ENCODE results near the gene PTPRN2.

PTPRN2 gene

GRCh38 chr7:158475036-158475678 lies 112.5 kb downstream of the PTPRN2 start:
- H3K9me3 ChIP-seq (ENCODE audit: control insufficient read depth in 5 of 5, low read length in 5 of 5) = no peaks in the 10 kb centered on the region
- no peaks in the 10 kb centered on the region for H3K4me1 ChIP-seq (ENCODE audit: control insufficient read depth in 5 of 5, insufficient read depth in 5 of 5, low read length in 5 of 5)
- peaks cover 0 to 12% (median 6%) of the 10 kb centered on the region in 5 donors for H3K27me3 ChIP-seq (ENCODE audit: control insufficient read depth in 5 of 5, insufficient read depth in 4 of 5, low read length in 5 of 5)
- no peak overlapping the region for H3K27ac ChIP-seq (ENCODE audit: low read depth, low read length)
- H3K9ac ChIP-seq (ENCODE audit: low read length in 5 of 5) = no peak overlapping the region
- no peak overlapping the region for H3K4me3 ChIP-seq (ENCODE audit: low read depth in 1 of 5, low read length in 5 of 5)
- no peaks in the 10 kb centered on the region for H3K36me3 ChIP-seq (ENCODE audit: control insufficient read depth in 5 of 5, insufficient read depth in 5 of 5, low read length in 5 of 5)

- Histone ChIP-seq H3K27me3 (ENCODE audit: control insufficient read depth in 5 of 5, insufficient read depth in 4 of 5, low read length in 5 of 5) (peaks cover 0 to 12% (median 6%) of the 10 kb centered on the region in 5 donors), H3K9me3 (ENCODE audit: control insufficient read depth in 5 of 5, low read length in 5 of 5) (no peaks in the 10 kb centered on the region), H3K27ac (ENCODE audit: low read depth, low read length) (no peak overlapping the region), H3K4me3 (ENCODE audit: low read depth in 1 of 5, low read length in 5 of 5) (no peak overlapping the region), H3K9ac (ENCODE audit: low read length in 5 of 5) (no peak overlapping the region), H3K4me1 (ENCODE audit: control insufficient read depth in 5 of 5, insufficient read depth in 5 of 5, low read length in 5 of 5) (no peaks in the 10 kb centered on the region), H3K36me3 (ENCODE audit: control insufficient read depth in 5 of 5, insufficient read depth in 5 of 5, low read length in 5 of 5) (no peaks in the 10 kb centered on the region)
Observed at GRCh38 chr7:158474488-158474887, 113.1 kb downstream of the PTPRN2 start.

GRCh38 chr7:158473946-158474345 lies 113.7 kb downstream of the PTPRN2 start:
- H3K36me3 ChIP-seq (ENCODE audit: control insufficient read depth in 5 of 5, insufficient read depth in 5 of 5, low read length in 5 of 5) = no peaks in the 10 kb centered on the region
- H3K9me3 ChIP-seq (ENCODE audit: control insufficient read depth in 5 of 5, low read length in 5 of 5) = no peaks in the 10 kb centered on the region
- H3K4me1 ChIP-seq (ENCODE audit: control insufficient read depth in 5 of 5, insufficient read depth in 5 of 5, low read length in 5 of 5) = no peaks in the 10 kb centered on the region
- H3K27ac ChIP-seq (ENCODE audit: low read depth, low read length) = no peak overlapping the region
- H3K27me3 ChIP-seq (ENCODE audit: control insufficient read depth in 5 of 5, insufficient read depth in 4 of 5, low read length in 5 of 5) = peaks cover 0 to 12% (median 7%) of the 10 kb centered on the region in 5 donors
- H3K4me3 ChIP-seq (ENCODE audit: low read depth in 1 of 5, low read length in 5 of 5) = no peak overlapping the region
- H3K9ac ChIP-seq (ENCODE audit: low read length in 5 of 5) = no peak overlapping the region

GRCh38 chr7:158473221-158473620 lies 114.4 kb downstream of the PTPRN2 start:
- Histone ChIP-seq H3K36me3 (ENCODE audit: control insufficient read depth in 5 of 5, insufficient read depth in 5 of 5, low read length in 5 of 5) (no peaks in the 10 kb centered on the region), H3K9me3 (ENCODE audit: control insufficient read depth in 5 of 5, low read length in 5 of 5) (no peaks in the 10 kb centered on the region), H3K4me1 (ENCODE audit: control insufficient read depth in 5 of 5, insufficient read depth in 5 of 5, low read length in 5 of 5) (no peaks in the 10 kb centered on the region), H3K4me3 (ENCODE audit: low read depth in 1 of 5, low read length in 5 of 5) (no peak overlapping the region), H3K27me3 (ENCODE audit: control insufficient read depth in 5 of 5, insufficient read depth in 4 of 5, low read length in 5 of 5) (peaks cover 0 to 18% (median 13%) of the 10 kb centered on the region in 5 donors), H3K27ac (ENCODE audit: low read depth, low read length) (no peak overlapping the region), H3K9ac (ENCODE audit: low read length in 5 of 5) (no peak overlapping the region)

- Histone ChIP-seq H3K9me3 (ENCODE audit: control insufficient read depth in 5 of 5, low read length in 5 of 5) (no peaks in the 10 kb centered on the region), H3K36me3 (ENCODE audit: control insufficient read depth in 5 of 5, insufficient read depth in 5 of 5, low read length in 5 of 5) (no peaks in the 10 kb centered on the region), H3K9ac (ENCODE audit: low read length in 5 of 5) (no peak overlapping the region), H3K4me1 (ENCODE audit: control insufficient read depth in 5 of 5, insufficient read depth in 5 of 5, low read length in 5 of 5) (no peaks in the 10 kb centered on the region), H3K27ac (ENCODE audit: low read depth, low read length) (no peak overlapping the region), H3K4me3 (ENCODE audit: low read depth in 1 of 5, low read length in 5 of 5) (no peak overlapping the region), H3K27me3 (ENCODE audit: control insufficient read depth in 5 of 5, insufficient read depth in 4 of 5, low read length in 5 of 5) (peaks cover 0 to 17% (median 13%) of the 10 kb centered on the region in 5 donors)
Observed at GRCh38 chr7:158472596-158472995, 115.0 kb downstream of the PTPRN2 start.

- Histone ChIP-seq H3K9me3 (ENCODE audit: control insufficient read depth in 5 of 5, low read length in 5 of 5) (no peaks in the 10 kb centered on the region), H3K4me3 (ENCODE audit: low read depth in 1 of 5, low read length in 5 of 5) (no peak overlapping the region), H3K27me3 (ENCODE audit: control insufficient read depth in 5 of 5, insufficient read depth in 4 of 5, low read length in 5 of 5) (peaks cover 0 to 19% (median 13%) of the 10 kb centered on the region in 5 donors), H3K27ac (ENCODE audit: low read depth, low read length) (no peak overlapping the region), H3K9ac (ENCODE audit: low read length in 5 of 5) (no peak overlapping the region), H3K36me3 (ENCODE audit: control insufficient read depth in 5 of 5, insufficient read depth in 5 of 5, low read length in 5 of 5) (no peaks in the 10 kb centered on the region), H3K4me1 (ENCODE audit: control insufficient read depth in 5 of 5, insufficient read depth in 5 of 5, low read length in 5 of 5) (no peaks in the 10 kb centered on the region)
Observed at GRCh38 chr7:158471716-158472115, 115.9 kb downstream of the PTPRN2 start.

GRCh38 chr7:158470336-158470735 lies 117.3 kb downstream of the PTPRN2 start:
- Histone ChIP-seq H3K27ac (ENCODE audit: low read depth, low read length) (no peak overlapping the region), H3K4me3 (ENCODE audit: low read depth in 1 of 5, low read length in 5 of 5) (no peak overlapping the region), H3K27me3 (ENCODE audit: control insufficient read depth in 5 of 5, insufficient read depth in 4 of 5, low read length in 5 of 5) (peaks cover 0 to 17% (median 13%) of the 10 kb centered on the region in 5 donors), H3K9ac (ENCODE audit: low read length in 5 of 5) (no peak overlapping the region), H3K36me3 (ENCODE audit: control insufficient read depth in 5 of 5, insufficient read depth in 5 of 5, low read length in 5 of 5) (no peaks in the 10 kb centered on the region), H3K9me3 (ENCODE audit: control insufficient read depth in 5 of 5, low read length in 5 of 5) (peaks cover 0 to 4% (median 0%) of the 10 kb centered on the region in 5 donors), H3K4me1 (ENCODE audit: control insufficient read depth in 5 of 5, insufficient read depth in 5 of 5, low read length in 5 of 5) (no peaks in the 10 kb centered on the region)

- no peak overlapping the region for H3K9ac ChIP-seq (ENCODE audit: low read length in 5 of 5)
- no peaks in the 10 kb centered on the region for H3K4me1 ChIP-seq (ENCODE audit: control insufficient read depth in 5 of 5, insufficient read depth in 5 of 5, low read length in 5 of 5)
- peaks cover 0 to 4% (median 0%) of the 10 kb centered on the region in 5 donors for H3K9me3 ChIP-seq (ENCODE audit: control insufficient read depth in 5 of 5, low read length in 5 of 5)
- H3K4me3 ChIP-seq (ENCODE audit: low read depth in 1 of 5, low read length in 5 of 5) = no peak overlapping the region
- H3K27ac ChIP-seq (ENCODE audit: low read depth, low read length) = no peak overlapping the region
- H3K27me3 ChIP-seq (ENCODE audit: control insufficient read depth in 5 of 5, insufficient read depth in 4 of 5, low read length in 5 of 5) = peaks cover 0 to 17% (median 13%) of the 10 kb centered on the region in 5 donors
- no peaks in the 10 kb centered on the region for H3K36me3 ChIP-seq (ENCODE audit: control insufficient read depth in 5 of 5, insufficient read depth in 5 of 5, low read length in 5 of 5)
Observed at GRCh38 chr7:158469396-158470051, 118.1 kb downstream of the PTPRN2 start.

GRCh38 chr7:158468700-158469296 lies 118.8 kb downstream of the PTPRN2 start:
- Histone ChIP-seq H3K4me3 (ENCODE audit: low read depth in 1 of 5, low read length in 5 of 5) (no peak overlapping the region), H3K9ac (ENCODE audit: low read length in 5 of 5) (no peak overlapping the region), H3K27me3 (ENCODE audit: control insufficient read depth in 5 of 5, insufficient read depth in 4 of 5, low read length in 5 of 5) (peaks cover 0 to 17% (median 13%) of the 10 kb centered on the region in 5 donors), H3K27ac (ENCODE audit: low read depth, low read length) (no peak overlapping the region), H3K36me3 (ENCODE audit: control insufficient read depth in 5 of 5, insufficient read depth in 5 of 5, low read length in 5 of 5) (no peaks in the 10 kb centered on the region), H3K9me3 (ENCODE audit: control insufficient read depth in 5 of 5, low read length in 5 of 5) (peaks cover 0 to 4% (median 0%) of the 10 kb centered on the region in 5 donors), H3K4me1 (ENCODE audit: control insufficient read depth in 5 of 5, insufficient read depth in 5 of 5, low read length in 5 of 5) (no peaks in the 10 kb centered on the region)

- H3K4me1 ChIP-seq (ENCODE audit: control insufficient read depth in 5 of 5, insufficient read depth in 5 of 5, low read length in 5 of 5) = no peaks in the 10 kb centered on the region
- no peak overlapping the region for H3K9ac ChIP-seq (ENCODE audit: low read length in 5 of 5)
- H3K27ac ChIP-seq (ENCODE audit: low read depth, low read length) = no peak overlapping the region
- H3K36me3 ChIP-seq (ENCODE audit: control insufficient read depth in 5 of 5, insufficient read depth in 5 of 5, low read length in 5 of 5) = no peaks in the 10 kb centered on the region
- H3K27me3 ChIP-seq (ENCODE audit: control insufficient read depth in 5 of 5, insufficient read depth in 4 of 5, low read length in 5 of 5) = peaks cover 0 to 17% (median 11%) of the 10 kb centered on the region in 5 donors
- no peak overlapping the region for H3K4me3 ChIP-seq (ENCODE audit: low read depth in 1 of 5, low read length in 5 of 5)
- H3K9me3 ChIP-seq (ENCODE audit: control insufficient read depth in 5 of 5, low read length in 5 of 5) = peaks cover 0 to 5% (median 1%) of the 10 kb centered on the region in 5 donors
Observed at GRCh38 chr7:158468181-158468580, 119.4 kb downstream of the PTPRN2 start.
